HG02943 (cell line): ENCODE results near the gene CDYL.
A peak's percentile ranks its signal among the peaks of the same experiment; 100 is the strongest.

ENCODE experiments used
- ATAC-seq: cut with Tn5 transposase; IDR thresholded peaks from one replicate; pipeline ENCODE4 v1.9.1; 2021; ENCODE audit warnings: mild to moderate bottlenecking, low read depth, moderate library complexity; ENCODE audit not compliant: unreplicated experiment

The CDYL gene

GRCh38 chr6:4903751-4904370, 127.7 kb downstream of the CDYL start:
- no peak for ATAC-seq

- no peak for ATAC-seq
Measured at GRCh38 chr6:4904461-4905025, 128.3 kb downstream of the CDYL start.

- no peak for ATAC-seq
Measured at GRCh38 chr6:4905826-4906225, 129.6 kb downstream of the CDYL start.

DNA sequence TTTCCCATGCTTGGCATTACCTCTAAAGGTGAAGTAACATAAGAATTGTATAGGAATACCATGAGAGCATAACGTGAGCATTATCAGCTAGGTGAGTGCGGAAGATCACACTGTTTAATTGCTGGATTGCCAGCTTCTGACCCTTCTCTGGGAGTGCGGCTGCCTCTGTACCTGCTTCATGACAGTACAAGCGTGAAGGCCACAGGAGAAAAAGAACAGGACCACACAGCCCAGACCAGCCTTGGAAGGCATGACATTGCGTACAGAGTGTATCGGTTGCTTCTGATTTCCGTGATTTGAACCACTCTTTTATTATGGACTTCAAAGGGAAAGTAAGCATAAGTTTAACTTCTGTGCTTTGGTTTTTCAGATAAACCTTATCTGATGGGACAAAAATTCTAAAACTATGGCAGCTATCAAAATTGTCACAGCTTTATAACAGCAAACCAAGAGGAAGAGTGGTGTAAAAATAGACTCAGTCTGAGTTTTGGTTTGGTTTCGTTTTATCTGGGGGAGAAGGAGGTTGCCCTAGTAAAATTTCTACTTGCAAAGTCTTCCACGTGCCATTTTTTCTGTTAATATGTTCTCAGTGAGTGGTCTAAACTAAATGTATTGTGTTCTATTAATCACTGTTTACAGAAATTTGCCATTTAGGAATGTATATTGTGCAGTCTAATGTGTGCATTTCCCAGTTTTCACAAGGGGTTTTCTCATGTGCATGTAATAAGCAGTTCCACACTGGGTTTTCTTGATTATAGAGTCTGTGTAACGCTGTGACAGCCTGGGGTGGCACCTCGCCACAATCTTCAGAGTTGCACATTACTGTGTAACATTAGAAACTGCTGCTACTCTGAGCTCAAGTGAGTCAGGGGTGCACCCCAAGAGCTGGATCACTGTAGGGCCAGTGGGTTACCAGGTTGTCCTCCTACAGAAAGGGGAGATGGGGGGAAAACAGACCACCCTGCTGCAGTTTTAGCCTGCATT, 130.4 kb downstream of the CDYL start:
- peak; percentile 43 for ATAC-seq

GRCh38 chr6:4907602-4908001, 131.4 kb downstream of the CDYL start:
- ATAC-seq = no peak

DNA sequence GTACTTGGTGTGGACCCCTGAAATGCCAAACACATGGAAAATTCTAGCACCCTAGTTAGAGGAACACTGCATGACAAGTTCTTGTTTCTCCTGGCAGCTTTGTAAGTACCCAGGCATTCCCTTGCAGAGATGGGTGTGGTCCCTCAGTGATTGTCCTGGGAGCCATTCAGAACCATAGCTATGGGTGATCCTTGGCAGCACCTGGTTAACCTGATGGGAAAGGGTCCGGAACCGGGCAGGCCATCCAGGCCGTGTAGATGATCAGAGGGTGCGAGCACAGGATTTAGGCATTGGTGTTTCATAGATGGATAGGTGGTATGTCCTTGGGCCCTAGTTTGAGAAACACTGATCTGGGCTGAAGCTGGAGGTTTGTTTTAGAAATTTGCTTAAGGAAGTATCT, 131.9 kb downstream of the CDYL start:
- ATAC-seq = no peak

DNA sequence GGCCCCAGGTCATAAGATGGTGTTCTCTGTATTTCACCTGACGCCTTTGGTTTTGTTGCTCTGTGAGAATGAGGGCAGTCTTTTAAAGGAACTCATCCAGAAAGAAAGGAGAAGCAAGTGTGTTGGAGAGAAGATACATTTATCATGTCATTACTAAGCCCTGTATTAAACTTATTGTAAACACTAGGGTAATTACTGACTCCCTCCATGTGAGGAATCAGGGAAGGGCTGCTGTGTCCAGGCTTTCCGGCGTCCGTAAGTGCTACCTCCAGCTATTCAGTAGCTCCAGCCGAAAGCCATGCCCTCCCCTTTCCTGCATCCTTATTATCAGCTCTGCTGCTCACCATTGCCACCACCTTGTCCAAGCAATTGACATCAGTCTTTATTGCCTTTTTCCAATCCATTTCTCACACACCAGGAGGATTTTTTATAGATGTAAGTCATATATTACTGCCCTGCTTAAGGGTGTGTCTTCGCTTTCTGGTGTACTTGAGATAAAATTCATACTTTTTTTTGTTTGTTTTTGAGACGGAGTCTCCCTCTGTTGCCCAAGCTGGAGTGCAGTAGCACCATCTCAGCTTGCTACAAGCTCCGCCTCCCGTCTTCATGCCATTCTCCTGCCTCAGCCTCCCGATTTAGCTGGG, 133.0 kb downstream of the CDYL start:
- ATAC-seq = no peak

DNA sequence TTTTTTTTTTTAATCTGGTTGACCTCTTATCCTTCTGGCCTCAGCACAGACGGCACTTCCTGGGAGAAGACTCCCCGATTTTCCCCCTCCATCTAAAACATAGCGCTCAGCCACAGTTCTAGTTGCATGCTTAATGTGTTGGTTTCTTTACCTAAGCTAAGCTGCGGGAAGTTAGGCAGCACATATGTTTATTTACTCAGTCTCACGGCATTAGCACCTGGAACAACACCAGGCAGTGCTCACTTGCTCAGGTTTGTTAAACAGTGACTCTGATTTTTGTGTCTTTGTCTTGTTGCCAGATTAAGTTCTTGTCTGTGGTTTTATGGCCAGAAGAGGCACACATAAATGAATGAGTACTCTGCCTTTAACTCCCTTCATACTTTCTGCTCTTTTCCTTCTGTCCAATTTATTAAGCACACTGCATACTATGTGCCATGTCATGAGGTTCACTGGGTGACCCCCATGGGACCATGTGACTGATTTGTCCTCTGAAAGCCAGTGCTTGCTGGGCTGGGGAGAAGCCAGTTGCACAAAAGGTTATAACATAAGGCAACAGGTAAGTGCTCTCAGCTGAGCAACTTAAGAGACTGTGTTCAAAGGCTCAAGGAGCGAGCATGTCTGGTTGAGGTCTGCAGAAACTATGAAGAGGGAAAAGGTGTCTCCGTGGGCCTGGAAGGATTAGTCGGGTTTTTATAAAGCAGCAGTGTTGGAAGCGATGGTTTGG, 134.0 kb downstream of the CDYL start:
- no peak for ATAC-seq

DNA sequence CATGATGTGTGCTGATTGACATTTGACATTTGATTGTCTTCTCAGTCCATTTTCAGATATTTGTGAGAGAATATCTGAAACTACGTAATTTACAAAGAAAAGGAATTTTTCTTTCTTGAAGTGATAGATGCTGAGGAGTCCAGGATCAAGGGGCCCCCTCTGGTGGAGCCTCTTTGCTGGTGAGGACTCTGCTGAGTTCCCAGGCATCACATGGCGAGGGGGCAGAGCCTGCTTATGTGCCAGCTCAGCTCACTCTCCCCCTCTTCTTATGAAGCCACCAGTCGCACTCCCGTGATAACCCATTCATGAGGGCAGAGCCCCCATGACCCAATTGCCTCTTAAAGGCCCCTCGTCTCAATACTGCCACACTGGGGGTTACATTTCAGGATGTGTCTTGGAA, 136.4 kb downstream of the CDYL start:
- no peak for ATAC-seq

DNA sequence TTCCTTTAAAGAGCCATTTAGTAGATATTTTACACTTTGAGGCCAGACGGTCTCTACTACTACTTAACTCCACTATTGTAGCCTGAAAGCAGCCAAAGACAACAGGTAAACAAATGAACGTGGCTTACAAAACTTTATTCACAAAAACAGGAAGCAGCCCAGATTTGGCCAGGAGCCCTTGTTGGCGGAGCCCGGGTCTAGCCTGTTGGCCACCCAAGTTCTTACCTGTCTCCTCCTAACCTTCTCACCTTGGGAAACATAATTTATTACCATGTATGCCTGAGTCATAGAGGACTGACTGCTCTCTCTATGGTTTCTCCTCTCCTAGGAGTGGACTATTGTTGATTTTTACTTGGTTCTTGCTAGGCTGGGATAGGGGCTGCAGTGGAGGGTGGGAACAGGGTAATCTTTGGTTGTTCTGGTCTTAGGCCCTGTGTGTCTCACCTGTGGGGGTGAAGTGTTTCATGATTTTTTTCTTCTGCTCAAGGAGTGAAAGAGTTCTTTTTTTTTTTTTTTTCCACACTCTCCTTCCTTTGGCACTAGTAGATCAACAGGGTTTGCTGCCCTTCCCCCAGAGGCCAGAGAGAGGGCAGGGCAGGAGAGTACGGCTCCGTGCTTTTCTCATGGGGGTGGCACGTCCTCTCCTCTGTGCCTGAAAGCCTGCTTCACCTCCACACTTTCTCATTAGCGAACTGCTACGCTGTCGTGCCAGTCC, 137.7 kb downstream of the CDYL start:
- no peak for ATAC-seq

DNA sequence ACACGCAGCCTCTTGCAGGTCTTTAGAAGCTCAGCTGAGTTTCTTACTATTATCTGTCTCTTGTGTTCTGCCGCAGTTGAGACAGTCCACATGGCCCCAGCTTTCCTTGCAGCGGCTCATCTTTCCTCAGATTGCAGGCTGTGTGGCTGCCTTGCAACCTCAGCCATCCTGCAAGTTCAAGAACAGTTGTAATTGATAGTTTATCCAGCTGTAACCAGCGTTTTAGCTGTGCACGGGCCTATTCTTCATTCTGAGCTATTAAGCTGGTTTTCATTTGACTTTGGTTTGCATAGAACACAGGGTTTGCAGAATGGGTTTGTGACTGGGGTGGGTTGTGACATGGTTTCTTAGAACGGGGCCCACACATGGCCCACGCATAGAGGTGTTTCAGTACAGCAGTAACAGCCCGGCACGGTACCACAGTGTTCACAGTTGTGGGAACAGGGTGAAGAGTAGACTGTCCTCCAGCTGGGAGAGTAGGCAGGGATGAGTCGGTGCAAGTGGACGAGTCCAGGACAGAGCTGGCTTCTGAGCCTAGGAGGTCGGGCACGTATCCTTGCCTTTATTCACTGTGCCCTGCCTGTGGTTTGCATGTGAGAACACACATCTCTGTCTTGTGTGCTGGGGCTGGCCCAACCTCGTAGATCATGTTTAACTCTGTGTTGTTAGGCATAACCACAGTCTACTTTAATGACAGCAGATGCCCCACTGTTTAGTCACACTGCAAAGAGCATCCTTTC, 138.4 kb downstream of the CDYL start:
- no peak for ATAC-seq

GRCh38 chr6:4916954-4917561, 140.9 kb downstream of the CDYL start:
- no peak for ATAC-seq

GRCh38 chr6:4920914-4921410, 144.8 kb downstream of the CDYL start:
- ATAC-seq = no peak

GRCh38 chr6:4922488-4923037, 146.4 kb downstream of the CDYL start:
- no peak for ATAC-seq

GRCh38 chr6:4923081-4923480, 146.9 kb downstream of the CDYL start:
- ATAC-seq = no peak

DNA sequence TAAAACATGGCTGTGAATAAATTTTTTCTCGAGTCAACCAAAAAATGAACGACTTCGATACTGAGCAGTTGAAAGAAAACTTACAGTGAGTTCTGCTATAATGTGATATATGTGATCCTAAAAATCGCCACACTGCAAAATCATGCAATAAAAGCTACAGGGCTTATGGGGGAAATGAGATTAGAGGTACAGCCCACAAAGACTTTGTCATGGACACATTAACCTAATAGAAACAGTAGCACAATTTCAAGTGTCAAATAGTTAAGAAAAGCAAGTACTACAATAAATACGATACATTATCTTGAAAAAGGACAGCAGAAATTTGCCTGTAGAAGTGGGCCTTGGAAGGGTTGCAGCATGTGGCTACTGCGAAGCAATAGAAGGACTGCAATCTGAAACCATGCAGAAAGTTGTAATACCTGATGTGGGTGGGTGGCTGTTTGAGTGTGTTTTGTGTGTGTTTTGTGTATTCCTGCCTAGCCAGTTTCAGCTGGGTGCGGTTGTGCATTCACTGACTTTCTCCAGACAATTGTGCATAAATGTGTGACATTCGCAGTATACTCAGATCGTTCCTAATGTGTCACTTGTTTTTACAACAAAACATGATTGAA, 148.6 kb downstream of the CDYL start:
- no peak for ATAC-seq

GRCh38 chr6:4925580-4925979, 149.4 kb downstream of the CDYL start:
- ATAC-seq = no peak

DNA sequence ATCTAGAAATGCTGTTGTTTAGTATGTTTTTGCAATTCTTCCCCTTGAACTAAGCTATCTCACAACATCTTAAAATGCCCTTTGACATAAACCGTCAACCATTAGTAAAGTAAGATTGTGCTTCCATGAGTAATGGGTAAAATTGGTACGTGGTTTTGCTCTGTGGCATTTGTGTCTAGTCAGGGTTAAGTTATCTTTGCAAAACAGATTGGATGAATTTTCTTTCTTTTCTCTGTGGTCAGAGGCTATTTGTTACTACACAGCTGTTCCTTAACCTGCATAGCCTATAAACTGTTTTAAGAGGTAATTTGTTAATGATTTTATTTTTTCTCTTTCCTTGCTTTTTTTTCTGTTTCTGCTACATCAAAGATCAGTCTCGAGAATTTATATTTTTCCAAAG, 152.2 kb downstream of the CDYL start:
- no peak for ATAC-seq
